ENCODE measurements around the gene FGF8.

GRCh38 chr10:101789686-101790085, 13.8 kb upstream of the FGF8 start:
- no peak for TF ChIP-seq CTCF (IDR thresholded peaks at IDR 0.05; ENCODE audit: extremely low read depth in 1 of 2, insufficient read depth in 1 of 2, low read depth in 1 of 2, low read length in 2 of 2)
- TF ChIP-seq EZH2 (IDR thresholded peaks at IDR 0.05; ENCODE audit: borderline replicate concordance, low read depth, low read length, severe bottlenecking): no peak
- no peak for TF ChIP-seq POLR2A (IDR thresholded peaks at IDR 0.05; ENCODE audit: low read depth, low read length)
- no peak for TF ChIP-seq GATA2 (IDR thresholded peaks at IDR 0.05; ENCODE audit: insufficient read depth, insufficient read length, low read depth, low read length)
- TF ChIP-seq MAX (IDR thresholded peaks at IDR 0.05; ENCODE audit: insufficient read depth, insufficient read length): no peak
- no peak for TF ChIP-seq FOS (IDR thresholded peaks at IDR 0.05; ENCODE audit: borderline replicate concordance, insufficient read depth, low read length)
- no peak for TF ChIP-seq MYC (IDR thresholded peaks at IDR 0.05; ENCODE audit: low read depth, low read length)

All from endothelial cell of umbilical vein (primary cell).